HG02840 (cell line): ENCODE measurements around the gene NEBL.

ENCODE experiments used
- ATAC-seq: cut with Tn5 transposase; IDR thresholded peaks from one replicate; pipeline ENCODE4 v1.9.1; 2021; ENCODE audit warnings: mild to moderate bottlenecking, moderate library complexity, moderate number of reproducible peaks; ENCODE audit not compliant: unreplicated experiment, low FRiP score

Gene NEBL

GRCh38 chr10:20874261-20874660, 22.9 kb downstream of the NEBL start:
- no peak for ATAC-seq

- no peak for ATAC-seq
These were observed 25.1 kb downstream of the NEBL start for GRCh38 chr10:20871970-20872369.

- ATAC-seq, result no peak
These were observed 26.3 kb downstream of the NEBL start for GRCh38 chr10:20870834-20871233.

GRCh38 chr10:20863008-20863407, 34.1 kb downstream of the NEBL start:
- no peak for ATAC-seq

- ATAC-seq, result no peak
These were observed 38.6 kb downstream of the NEBL start for GRCh38 chr10:20858292-20859124.

GRCh38 chr10:20856484-20856883, 40.6 kb downstream of the NEBL start:
- no peak for ATAC-seq

GRCh38 chr10:20855398-20856038, 41.6 kb downstream of the NEBL start:
- no peak for ATAC-seq

GRCh38 chr10:20853276-20853675, 43.8 kb downstream of the NEBL start:
- no peak for ATAC-seq

- ATAC-seq, result no peak
These were observed 44.8 kb downstream of the NEBL start for GRCh38 chr10:20852303-20852702.

- no peak for ATAC-seq
These were observed 49.6 kb downstream of the NEBL start for GRCh38 chr10:20847512-20847911.

- ATAC-seq, result no peak
These were observed 50.8 kb downstream of the NEBL start for GRCh38 chr10:20846263-20846662.

GRCh38 chr10:20841419-20841818, 55.7 kb downstream of the NEBL start:
- no peak for ATAC-seq

- no peak for ATAC-seq
These were observed 57.2 kb downstream of the NEBL start for GRCh38 chr10:20839910-20840309.

- ATAC-seq, result no peak
These were observed 58.0 kb downstream of the NEBL start for GRCh38 chr10:20839141-20839540.

- ATAC-seq, result no peak
These were observed 60.7 kb downstream of the NEBL start for GRCh38 chr10:20836401-20836800.

- ATAC-seq, result no peak
These were observed 61.8 kb downstream of the NEBL start for GRCh38 chr10:20835335-20835734.

GRCh38 chr10:20834825-20835224, 62.3 kb downstream of the NEBL start:
- no peak for ATAC-seq

- no peak for ATAC-seq
These were observed 74.3 kb downstream of the NEBL start for GRCh38 chr10:20822825-20823224.

- ATAC-seq, result no peak
These were observed 79.5 kb downstream of the NEBL start for GRCh38 chr10:20817646-20818045.

- ATAC-seq, result no peak
These were observed 80.0 kb downstream of the NEBL start for GRCh38 chr10:20817116-20817515.

GRCh38 chr10:20814116-20814515, 83.0 kb downstream of the NEBL start:
- no peak for ATAC-seq

GRCh38 chr10:20811131-20811530, 86.0 kb downstream of the NEBL start:
- ATAC-seq, result no peak
